Aorta (tissue), 5 donors: ENCODE measurements around the gene PRSS50. TPM values are rescaled to one million over a fixed set of nuclear protein-coding genes. Genes with fewer than 3 reads are reported as not detected.

Experiments used
- ATAC-seq: fragments of 200-7000 bp; cut with Tn5 transposase; one replicate; pipeline ENCODE4 v1.9.1; 2022; ENCODE audit warnings: moderate library complexity; ENCODE audit not compliant: low FRiP score
- DNase-seq, 2 donors: peaks; one replicate each; pipeline ENCODE4 v3.0.0-alpha.2; 2020
- H3K27ac ChIP-seq, 2 donors: one replicate each; pipeline ENCODE4 v1.5.1; 2013; ENCODE audit warnings: low read length in 2 of 2, mild to moderate bottlenecking in 2 of 2, moderate library complexity in 2 of 2, control low read depth in 1 of 2, inconsistent platforms in 1 of 2, low read depth in 1 of 2
- H3K27me3 ChIP-seq, 2 donors: one replicate each; pipeline ENCODE4 v1.6.1; 2013; ENCODE audit warnings: control low read depth in 1 of 2, low read length in 1 of 2, mild to moderate bottlenecking in 1 of 2, moderate library complexity in 1 of 2; ENCODE audit not compliant: insufficient read depth in 2 of 2, control insufficient read depth in 1 of 2
- H3K36me3 ChIP-seq, 2 donors: one replicate each; pipeline ENCODE4 v1.6.1; 2013; ENCODE audit warnings: control low read depth in 1 of 2, low read length in 1 of 2, mild to moderate bottlenecking in 1 of 2; ENCODE audit not compliant: insufficient read depth in 2 of 2, control insufficient read depth in 1 of 2
- H3K4me1 ChIP-seq, 2 donors: one replicate each; pipeline ENCODE4 v1.6.1; 2013; ENCODE audit warnings: low read length in 2 of 2, control low read depth in 1 of 2, mild to moderate bottlenecking in 1 of 2, moderate library complexity in 1 of 2; ENCODE audit not compliant: insufficient read depth in 2 of 2, control insufficient read depth in 1 of 2
- H3K4me3 ChIP-seq, 2 donors: one replicate each; pipeline ENCODE4 v1.5.1; 2013; ENCODE audit warnings: low read length in 2 of 2, control low read depth in 1 of 2, mild to moderate bottlenecking in 1 of 2
- H3K9me3 ChIP-seq: one replicate; pipeline ENCODE4 v1.6.1; 2013; ENCODE audit warnings: mild to moderate bottlenecking, low read length; ENCODE audit not compliant: control insufficient read depth
- WGBS, 2 donors: extraction: QIAGEN DNeasy Blood & Tissue Kit; methylation state at CpG; one replicate each; pipeline ENCODE4 v1.1.7; 2013; 5-methylcytosine and 5-hydroxymethylcytosine counted together
- intact Hi-C, 2 donors: fragments of 100-400 bp; cut with DNase I; formaldehyde crosslinking; loops; one replicate each; pipeline versions ENCODE4 v1.14.2 to v1.15.0; 2022
- polyA plus RNA-seq, 2 donors: library from polyadenylated mRNA; stranded (reverse); fragments of 200-250 nt; gene quantifications; one replicate each; pipeline ENCODE4 v1.2.3, GENCODE V29; 2013
- total RNA-seq, 2 donors: library from RNA; stranded (reverse); fragmentation: NEBNext Ultra II Directional; extraction: Animal tissue kit (Norgen Biotek cat#: 25700); gene quantifications; one replicate each; pipeline ENCODE4 v1.2.1, GENCODE V29; 2021
- donor health status: healthy with polysubstance abuse.
- donor health status: Bipolar disorder and iron deficiency.
- donor health status: DM: no; HTN: no; CAD: no.
- donor health status: DM: no; HTN: no; CAD: no.
- donor health status: DM: yes; HTN: yes; CAD: no.

Gene PRSS50
- total and polyA plus RNA-seq, 4 donors, result 0.31 TPM; not detected in 3

DNA sequence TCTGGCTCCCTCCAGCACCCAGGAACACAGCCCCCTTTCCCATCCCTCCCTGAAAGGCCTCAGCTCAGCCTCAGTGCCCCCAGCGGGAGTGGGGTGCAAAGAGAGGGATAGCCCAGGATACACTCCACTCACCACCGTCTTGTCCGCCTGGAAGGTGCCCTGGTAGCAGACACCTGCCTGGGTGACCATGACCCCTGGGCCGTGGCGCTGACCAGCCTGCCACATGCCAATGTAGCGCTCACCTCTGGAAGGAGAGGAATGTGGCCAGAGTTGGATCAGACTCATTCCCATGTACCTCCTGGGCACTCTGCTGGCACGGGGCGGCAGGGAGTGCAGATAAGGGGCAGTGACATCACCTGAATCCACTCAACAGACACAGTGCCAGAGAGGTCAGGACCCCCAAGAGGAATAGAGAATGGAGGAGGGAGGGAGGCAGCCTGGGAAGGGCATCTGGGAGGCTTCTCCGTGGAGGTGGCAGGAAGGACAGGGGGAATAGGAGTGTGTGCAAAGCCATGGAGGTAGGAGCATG is 37.3 kb downstream of the PRSS50 start:
- Histone ChIP-seq H3K9me3 (no peaks in the 10 kb centered on the region), H3K36me3 (peaks cover 0 to 2% of the 10 kb centered on the region in 2 donors), H3K4me1 (no peaks in the 10 kb centered on the region), H3K4me3 (no peak overlapping the region), H3K27me3 (no peaks in the 10 kb centered on the region), H3K27ac (no peak overlapping the region)
- DNase-seq (no peak), ATAC-seq (no peak)
- WGBS, 2 donors, result 78 to 82% methylated on average over 9 of the region's 9 CpGs
- intact Hi-C loops, result no loop called here

DNA sequence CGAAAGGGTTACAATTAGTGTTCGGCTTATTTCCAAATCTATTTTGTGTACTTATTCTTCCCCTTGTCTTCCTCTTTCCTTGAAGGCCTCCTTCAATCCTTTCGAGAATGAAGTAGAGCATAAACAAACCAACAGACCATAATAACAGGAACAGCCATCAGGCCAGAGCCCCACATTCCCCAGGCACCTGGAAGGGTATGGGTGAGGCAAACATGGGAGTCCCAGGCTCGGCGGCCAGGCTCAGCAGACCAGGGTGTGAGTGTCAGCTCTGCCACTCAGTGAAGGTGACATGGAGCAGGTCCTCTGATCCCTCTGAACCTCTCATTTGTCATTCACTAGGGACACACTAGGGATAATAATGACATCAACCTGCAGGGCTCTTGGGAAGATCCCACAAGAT is 38.0 kb downstream of the PRSS50 start:
- intact Hi-C loops, result no loop called here
- Histone ChIP-seq H3K27me3 (no peaks in the 10 kb centered on the region), H3K27ac (no peak overlapping the region), H3K9me3 (no peaks in the 10 kb centered on the region), H3K4me1 (no peaks in the 10 kb centered on the region), H3K4me3 (no peak overlapping the region), H3K36me3 (peaks cover 0 to 2% of the 10 kb centered on the region in 2 donors)
- no peak for ATAC-seq
- DNase-seq, result no peak
- 84 to 90% methylated on average over 5 of the region's 5 CpGs for WGBS, 2 donors

DNA sequence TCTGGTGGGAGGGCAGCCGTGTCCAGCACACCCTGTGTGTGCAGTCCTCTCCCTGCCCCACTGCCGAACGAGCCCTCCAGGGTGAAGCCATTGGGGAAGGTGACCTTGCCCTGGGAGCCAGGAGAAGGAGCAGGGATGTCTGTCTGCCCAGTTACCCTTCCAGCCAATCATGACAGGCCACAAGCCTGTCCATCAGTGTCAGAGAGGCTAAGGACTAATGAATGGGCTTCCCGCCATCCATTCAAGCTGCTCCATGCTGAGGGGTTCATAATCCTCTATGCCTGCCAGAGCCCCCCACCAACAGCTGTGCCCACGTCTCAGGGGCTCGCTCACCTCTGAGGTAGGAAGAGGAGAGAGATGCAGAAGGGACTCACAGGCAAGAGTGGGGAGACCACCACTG is 39.4 kb downstream of the PRSS50 start:
- Histone ChIP-seq H3K27ac (no peak overlapping the region), H3K27me3 (no peaks in the 10 kb centered on the region), H3K9me3 (no peaks in the 10 kb centered on the region), H3K4me3 (no peak overlapping the region), H3K36me3 (no peaks in the 10 kb centered on the region), H3K4me1 (no peaks in the 10 kb centered on the region)
- 97 to 100% methylated on average over 6 of the region's 6 CpGs for WGBS, 2 donors
- intact Hi-C loops, result no loop called here
- no peak for DNase-seq
- no peak for ATAC-seq

DNA sequence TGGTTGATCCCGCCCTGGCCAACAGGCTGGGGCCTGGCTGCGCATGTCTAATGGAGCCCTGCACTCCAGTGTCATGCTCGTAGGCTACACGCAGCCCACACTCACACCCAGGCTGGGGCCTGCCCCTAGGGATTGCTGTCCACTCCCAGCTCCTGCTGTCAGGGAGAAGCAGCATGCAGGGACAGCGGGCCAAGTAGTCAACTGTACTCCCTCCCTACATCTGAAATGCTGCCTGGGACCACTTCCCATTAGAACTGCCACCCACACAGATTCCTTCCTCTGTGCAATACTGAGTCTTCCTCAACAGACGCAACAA is 40.3 kb downstream of the PRSS50 start:
- no peak for DNase-seq
- Histone ChIP-seq H3K36me3 (no peaks in the 10 kb centered on the region), H3K4me3 (no peak overlapping the region)

DNA sequence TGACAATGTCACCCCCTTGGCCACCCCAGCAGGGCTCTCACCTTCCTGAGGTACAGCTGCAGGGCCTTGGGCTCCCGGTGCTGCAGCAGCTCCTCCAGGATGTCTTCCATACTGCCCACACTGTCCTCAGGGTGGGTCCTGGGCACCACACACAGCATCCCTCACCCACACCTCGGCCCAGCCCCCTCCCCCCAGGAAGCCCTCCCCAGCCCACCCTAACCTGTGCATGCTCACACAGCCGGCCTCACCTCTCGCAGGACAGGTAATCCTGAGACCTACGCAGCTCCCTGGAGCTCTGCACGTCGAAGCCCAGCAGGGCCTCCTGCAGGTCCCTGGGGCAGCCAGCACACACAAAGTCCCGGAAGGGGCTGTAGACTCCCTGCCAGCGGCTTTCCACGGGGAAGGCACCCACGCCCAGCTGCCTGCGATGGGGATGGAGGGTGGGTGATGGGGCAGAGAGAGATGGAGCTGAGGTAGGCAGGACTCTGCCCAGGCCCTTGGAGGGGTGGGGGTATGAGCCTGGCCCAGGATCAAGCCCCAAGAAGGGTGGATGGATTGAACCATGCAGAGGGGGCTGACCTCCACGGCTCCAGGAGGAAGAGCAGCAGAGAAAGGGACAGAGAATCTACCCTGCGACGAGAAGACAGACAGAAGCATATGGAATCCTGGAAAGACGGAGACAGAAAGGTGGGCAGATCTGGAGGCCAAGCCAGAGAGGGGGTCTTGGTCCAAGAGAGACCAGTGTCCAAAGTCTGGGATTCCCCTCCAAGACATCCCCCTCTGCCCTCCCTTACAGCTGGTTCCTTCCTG is 40.9 kb downstream of the PRSS50 start:
- ATAC-seq, result no peak
- peak; percentile 42 to 76 for DNase-seq
- no peaks in the 10 kb centered on the region for H3K9me3 ChIP-seq
- H3K4me3 ChIP-seq, result no peak overlapping the region
- H3K36me3 ChIP-seq, result no peaks in the 10 kb centered on the region
- intact Hi-C loops, result no loop called here
- no peaks in the 10 kb centered on the region for H3K4me1 ChIP-seq
- WGBS, 2 donors, result 86 to 88% methylated on average over 16 of the region's 16 CpGs
- H3K27ac ChIP-seq, result no peak overlapping the region
- no peaks in the 10 kb centered on the region for H3K27me3 ChIP-seq

More for the DNA sequence above, 40.3 kb downstream of the PRSS50 start:
- H3K9me3 ChIP-seq, result no peaks in the 10 kb centered on the region
- ATAC-seq, result no peak
- intact Hi-C loops, result no loop called here
- 87 to 88% methylated on average over 6 of the region's 6 CpGs for WGBS, 2 donors
- H3K27ac ChIP-seq, result no peak overlapping the region
- no peaks in the 10 kb centered on the region for H3K4me1 ChIP-seq
- no peaks in the 10 kb centered on the region for H3K27me3 ChIP-seq

DNA sequence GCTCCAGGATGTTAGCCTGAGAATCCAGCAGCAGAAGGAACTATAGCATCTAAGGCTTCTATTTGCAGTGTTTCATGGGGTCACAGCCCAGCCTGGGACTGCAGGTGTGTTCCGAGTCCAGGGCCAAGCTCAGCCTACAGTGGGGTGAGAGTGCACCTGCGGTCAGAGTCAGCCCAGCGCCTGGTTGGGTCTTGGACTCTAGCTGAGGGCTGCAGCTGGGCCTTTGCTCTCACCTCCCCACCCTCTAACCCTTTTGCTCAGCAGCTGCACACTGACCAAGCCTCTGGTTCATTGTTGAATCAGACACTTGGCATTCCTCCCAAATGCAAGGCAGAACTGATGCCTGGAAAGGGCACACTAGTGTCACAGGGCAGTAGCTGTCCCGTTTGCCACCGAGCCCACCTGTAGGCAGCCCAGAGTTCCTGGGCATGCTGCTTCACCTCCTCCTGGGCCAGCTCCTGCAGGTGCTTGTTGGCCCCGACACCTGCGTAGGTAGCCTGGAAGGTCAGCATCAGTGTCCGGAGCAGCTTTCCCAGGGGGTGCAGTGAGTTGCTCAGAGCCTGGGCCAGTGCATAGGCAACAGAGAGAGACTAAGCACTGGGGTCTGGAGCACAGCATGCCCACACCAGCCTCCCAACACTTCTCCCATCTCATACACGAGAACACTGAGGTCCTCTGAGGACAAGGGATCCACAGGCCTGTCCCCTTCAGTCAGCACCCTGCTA is 41.7 kb downstream of the PRSS50 start:
- no peaks in the 10 kb centered on the region for H3K4me1 ChIP-seq
- ATAC-seq, result no peak
- 80 to 91% methylated on average over 9 of the region's 9 CpGs for WGBS, 2 donors
- H3K27ac ChIP-seq, result no peak overlapping the region
- intact Hi-C loops, result no loop called here
- peak; percentile 21 to 56 for DNase-seq
- H3K36me3 ChIP-seq, result no peaks in the 10 kb centered on the region
- H3K9me3 ChIP-seq, result no peaks in the 10 kb centered on the region
- H3K4me3 ChIP-seq, result no peak overlapping the region
- H3K27me3 ChIP-seq, result no peaks in the 10 kb centered on the region

DNA sequence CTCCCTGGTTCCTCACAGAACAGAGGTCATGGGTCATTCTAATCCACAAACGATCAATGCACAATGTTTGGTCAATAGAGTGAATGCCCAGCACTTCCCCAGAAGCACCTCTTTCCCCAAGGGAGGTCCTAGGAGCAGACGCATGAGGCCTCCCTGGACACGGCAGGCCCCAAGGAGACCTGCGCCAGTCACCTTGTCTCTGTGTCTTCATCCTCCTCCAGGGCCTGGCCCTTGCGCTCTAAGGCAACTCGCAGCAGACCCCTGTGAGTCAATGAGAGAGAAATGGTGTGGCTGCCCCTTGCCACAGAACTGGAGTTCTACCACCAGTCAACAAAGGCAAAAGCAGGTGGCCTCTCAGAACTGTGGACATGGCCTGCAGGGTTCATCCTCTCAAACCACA is 42.2 kb downstream of the PRSS50 start:
- Histone ChIP-seq H3K36me3 (no peaks in the 10 kb centered on the region), H3K27me3 (no peaks in the 10 kb centered on the region), H3K4me1 (no peaks in the 10 kb centered on the region), H3K9me3 (no peaks in the 10 kb centered on the region), H3K27ac (no peak overlapping the region), H3K4me3 (no peak overlapping the region)
- DNase-seq (peak; percentile 24 to 45), ATAC-seq (no peak)
- 92% methylated on average over 6 of the region's 6 CpGs for WGBS, 2 donors
- intact Hi-C loops, result no loop called here

DNA sequence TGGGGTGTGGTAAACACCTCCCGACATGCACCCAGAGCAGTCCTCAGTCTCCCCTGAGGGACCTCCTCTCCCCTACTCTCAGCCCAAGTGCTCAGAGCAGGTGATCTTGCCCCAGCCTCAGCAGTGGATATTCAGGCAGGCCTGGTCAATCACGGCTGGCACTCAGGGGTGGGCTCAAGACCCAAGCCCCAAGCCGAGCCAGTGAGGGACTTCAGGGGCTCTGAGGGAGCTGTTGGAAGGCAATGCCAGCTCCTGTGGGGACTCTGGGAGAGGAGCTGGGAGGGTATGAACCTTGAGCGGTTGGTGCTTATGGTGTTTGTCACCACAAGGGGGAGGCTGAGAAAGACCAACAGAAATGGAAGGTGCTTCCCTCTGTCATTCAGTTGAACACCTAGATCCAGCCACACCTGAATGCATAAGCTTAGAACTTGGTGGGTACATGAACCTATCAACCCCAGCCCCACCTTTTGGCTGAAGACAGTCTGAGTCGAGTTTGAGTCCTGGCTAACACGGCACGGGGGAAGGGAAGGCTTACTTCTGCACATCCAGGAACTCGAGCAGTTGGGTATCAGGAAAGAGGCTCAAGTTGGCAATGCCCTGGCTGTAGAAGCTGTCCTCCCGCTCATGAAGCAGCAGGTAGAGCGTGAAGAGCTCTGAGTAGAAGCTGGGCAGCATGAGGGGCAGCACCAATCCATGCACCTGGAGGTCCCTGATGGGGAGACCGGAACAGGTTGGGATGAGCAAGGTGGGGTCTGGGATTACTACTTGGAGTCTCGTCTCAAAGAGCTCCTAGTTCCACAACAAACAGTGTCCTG is 43.4 kb downstream of the PRSS50 start:
- Histone ChIP-seq H3K27me3 (no peaks in the 10 kb centered on the region), H3K4me3 (no peak overlapping the region), H3K36me3 (no peaks in the 10 kb centered on the region), H3K27ac (no peak overlapping the region), H3K4me1 (no peaks in the 10 kb centered on the region), H3K9me3 (no peaks in the 10 kb centered on the region)
- DNase-seq, result peak; percentile 39 to 52
- ATAC-seq, result no peak
- WGBS, 2 donors, result 94 to 96% methylated on average over 12 of the region's 12 CpGs
- intact Hi-C loops, result no loop called here
